HG03159 (cell line): ENCODE results near the gene HES7.

Experiments
- ATAC-seq: cut with Tn5 transposase; IDR thresholded peaks from one replicate; pipeline ENCODE4 v1.9.1; 2021; ENCODE audit warnings: mild to moderate bottlenecking, moderate library complexity; ENCODE audit not compliant: unreplicated experiment

Gene HES7

GRCh38 chr17:8075574-8076342, 48.1 kb downstream of the HES7 start:
- no peak for ATAC-seq

GRCh38 chr17:8075081-8075480, 48.8 kb downstream of the HES7 start:
- no peak for ATAC-seq

- no peak for ATAC-seq
Measured at GRCh38 chr17:8074554-8074953, 49.4 kb downstream of the HES7 start.

- ATAC-seq: no peak
Measured at GRCh38 chr17:8073627-8074484, 50.0 kb downstream of the HES7 start.

- ATAC-seq: no peak
Measured at GRCh38 chr17:8072729-8073461, 51.0 kb downstream of the HES7 start.

GRCh38 chr17:8072341-8072728, 51.6 kb downstream of the HES7 start:
- no peak for ATAC-seq

- ATAC-seq: no peak
Measured at GRCh38 chr17:8071496-8071895, 52.4 kb downstream of the HES7 start.
